Measurements from ENCODE around the gene PAM16.

PAM16 gene

DNA sequence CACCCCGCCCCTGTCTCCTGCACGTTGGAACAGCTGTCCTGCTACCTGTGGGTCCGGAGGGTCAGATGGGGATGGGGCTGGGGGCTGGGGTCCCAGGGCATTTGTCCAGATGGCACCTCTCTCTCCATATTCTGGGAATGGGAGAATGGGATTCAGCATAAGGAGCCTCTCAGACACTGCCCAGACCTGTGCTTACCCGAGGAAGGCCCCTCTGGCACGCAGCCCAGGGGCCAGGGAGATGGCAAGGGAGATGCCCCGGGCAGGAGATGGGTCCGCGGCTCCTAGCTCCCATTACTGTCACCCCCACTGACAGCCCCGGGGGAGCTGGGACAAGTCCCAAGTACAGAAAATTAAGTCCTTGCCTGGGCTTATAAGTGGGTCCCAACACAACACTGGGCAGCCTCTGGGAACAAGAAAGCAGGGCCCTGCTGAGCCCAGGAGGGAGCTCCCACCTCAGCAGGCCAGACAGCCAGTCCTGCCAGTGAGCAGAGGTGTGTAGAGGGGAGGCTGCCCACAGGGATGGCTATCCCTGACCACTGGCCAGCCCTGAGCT is 22.3 kb upstream of the PAM16 start:
- H3K79me2 ChIP-seq (ENCODE audit: control insufficient read depth, low read length), result no peaks in the 10 kb centered on the region
- H3K27ac ChIP-seq (ENCODE audit: low read depth, low read length), result no peak overlapping the region
- H4K20me1 ChIP-seq (ENCODE audit: control insufficient read depth, insufficient read depth, low read depth, low read length), result peaks cover 19% of the 10 kb centered on the region
- H3K36me3 ChIP-seq (ENCODE audit: control insufficient read depth, low read length), result no peaks in the 10 kb centered on the region
- peaks cover 5% of the 10 kb centered on the region for H3K27me3 ChIP-seq (ENCODE audit: control insufficient read depth, low read length)
- no peaks in the 10 kb centered on the region for H3F3A ChIP-seq (ENCODE audit: control insufficient read depth, insufficient read depth)
- no peaks in the 10 kb centered on the region for H3K9me2 ChIP-seq (replicated peaks; ENCODE audit: control insufficient read depth, low read length)
- H3K9me3 ChIP-seq (ENCODE audit: control insufficient read depth, insufficient read depth, low read length), result no peaks in the 10 kb centered on the region
- H3K4me2 ChIP-seq (ENCODE audit: low read length), result peak overlapping the region; percentile 60
- peaks cover 35% of the 10 kb centered on the region for H3K4me1 ChIP-seq (ENCODE audit: control insufficient read depth, low read length)
- TF ChIP-seq, protein P1, sequence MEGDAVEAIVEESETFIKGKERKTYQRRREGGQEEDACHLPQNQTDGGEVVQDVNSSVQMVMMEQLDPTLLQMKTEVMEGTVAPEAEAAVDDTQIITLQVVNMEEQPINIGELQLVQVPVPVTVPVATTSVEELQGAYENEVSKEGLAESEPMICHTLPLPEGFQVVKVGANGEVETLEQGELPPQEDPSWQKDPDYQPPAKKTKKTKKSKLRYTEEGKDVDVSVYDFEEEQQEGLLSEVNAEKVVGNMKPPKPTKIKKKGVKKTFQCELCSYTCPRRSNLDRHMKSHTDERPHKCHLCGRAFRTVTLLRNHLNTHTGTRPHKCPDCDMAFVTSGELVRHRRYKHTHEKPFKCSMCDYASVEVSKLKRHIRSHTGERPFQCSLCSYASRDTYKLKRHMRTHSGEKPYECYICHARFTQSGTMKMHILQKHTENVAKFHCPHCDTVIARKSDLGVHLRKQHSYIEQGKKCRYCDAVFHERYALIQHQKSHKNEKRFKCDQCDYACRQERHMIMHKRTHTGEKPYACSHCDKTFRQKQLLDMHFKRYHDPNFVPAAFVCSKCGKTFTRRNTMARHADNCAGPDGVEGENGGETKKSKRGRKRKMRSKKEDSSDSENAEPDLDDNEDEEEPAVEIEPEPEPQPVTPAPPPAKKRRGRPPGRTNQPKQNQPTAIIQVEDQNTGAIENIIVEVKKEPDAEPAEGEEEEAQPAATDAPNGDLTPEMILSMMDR (IDR thresholded peaks at IDR 0.05; ENCODE audit: low read depth, low read length, poor library complexity, severe bottlenecking), result no peak
- TF ChIP-seq EZH2phosphoT487 (IDR thresholded peaks at IDR 0.05; ENCODE audit: borderline replicate concordance, low read length), result no peak
- H3K4me3 ChIP-seq (ENCODE audit: low read length), result no peak overlapping the region

DNA sequence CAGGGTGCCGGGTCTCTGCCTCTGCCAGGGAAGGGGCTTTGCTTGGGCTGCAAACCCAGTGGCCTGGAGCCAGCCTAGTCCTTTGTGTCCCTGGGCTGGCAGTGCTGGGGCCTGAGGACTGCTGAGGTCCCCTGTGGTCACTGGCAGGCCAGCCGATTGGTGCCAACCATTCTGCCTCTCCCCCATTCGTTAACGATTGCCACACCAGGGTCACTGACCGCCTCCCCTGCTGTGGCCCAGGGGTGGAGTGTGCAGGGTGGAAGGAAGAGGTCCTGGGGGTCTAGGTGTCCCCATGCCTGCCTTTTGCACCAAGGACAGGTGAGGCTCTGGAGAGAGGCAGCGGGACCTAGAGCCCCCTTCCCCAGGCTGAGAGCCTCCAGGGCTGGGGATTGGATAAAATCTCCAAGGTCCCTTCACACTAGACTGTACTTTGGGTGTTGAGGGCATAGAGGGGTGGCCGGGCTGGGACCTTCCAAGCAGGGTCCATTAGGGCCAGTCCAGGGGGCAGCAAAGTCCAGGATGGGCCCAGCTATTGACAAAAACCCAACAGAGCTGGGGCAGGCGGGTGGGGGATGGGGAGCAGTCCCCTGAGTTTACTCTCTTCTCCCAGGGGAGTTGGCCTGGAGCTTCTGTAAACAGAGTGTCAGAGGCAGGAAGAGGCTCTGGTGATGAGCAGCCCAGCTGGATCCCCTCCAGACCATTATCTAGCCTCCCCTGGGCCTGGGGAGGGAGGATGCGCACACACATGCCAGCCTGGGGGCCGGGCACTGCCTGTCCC is 21.6 kb upstream of the PAM16 start:
- H3K79me2 ChIP-seq (ENCODE audit: control insufficient read depth, low read length), result no peaks in the 10 kb centered on the region
- no peak overlapping the region for H3K27ac ChIP-seq (ENCODE audit: low read depth, low read length)
- peaks cover 5% of the 10 kb centered on the region for H3K27me3 ChIP-seq (ENCODE audit: control insufficient read depth, low read length)
- peaks cover 35% of the 10 kb centered on the region for H3K4me1 ChIP-seq (ENCODE audit: control insufficient read depth, low read length)
- H4K20me1 ChIP-seq (ENCODE audit: control insufficient read depth, insufficient read depth, low read depth, low read length), result peaks cover 19% of the 10 kb centered on the region
- peak overlapping the region; percentile 60 for H3K4me2 ChIP-seq (ENCODE audit: low read length)
- H3F3A ChIP-seq (ENCODE audit: control insufficient read depth, insufficient read depth), result no peaks in the 10 kb centered on the region
- peak overlapping the region; percentile 56 for H3K4me3 ChIP-seq (ENCODE audit: low read length)
- no peaks in the 10 kb centered on the region for H3K9me3 ChIP-seq (ENCODE audit: control insufficient read depth, insufficient read depth, low read length)
- no peaks in the 10 kb centered on the region for H3K36me3 ChIP-seq (ENCODE audit: control insufficient read depth, low read length)
- H3K9me2 ChIP-seq (replicated peaks; ENCODE audit: control insufficient read depth, low read length), result no peaks in the 10 kb centered on the region
- TF ChIP-seq EZH2phosphoT487 (IDR thresholded peaks at IDR 0.05; ENCODE audit: borderline replicate concordance, low read length), result no peak
- TF ChIP-seq, protein P1 (IDR thresholded peaks at IDR 0.05; ENCODE audit: low read depth, low read length, poor library complexity, severe bottlenecking), result no peak

DNA sequence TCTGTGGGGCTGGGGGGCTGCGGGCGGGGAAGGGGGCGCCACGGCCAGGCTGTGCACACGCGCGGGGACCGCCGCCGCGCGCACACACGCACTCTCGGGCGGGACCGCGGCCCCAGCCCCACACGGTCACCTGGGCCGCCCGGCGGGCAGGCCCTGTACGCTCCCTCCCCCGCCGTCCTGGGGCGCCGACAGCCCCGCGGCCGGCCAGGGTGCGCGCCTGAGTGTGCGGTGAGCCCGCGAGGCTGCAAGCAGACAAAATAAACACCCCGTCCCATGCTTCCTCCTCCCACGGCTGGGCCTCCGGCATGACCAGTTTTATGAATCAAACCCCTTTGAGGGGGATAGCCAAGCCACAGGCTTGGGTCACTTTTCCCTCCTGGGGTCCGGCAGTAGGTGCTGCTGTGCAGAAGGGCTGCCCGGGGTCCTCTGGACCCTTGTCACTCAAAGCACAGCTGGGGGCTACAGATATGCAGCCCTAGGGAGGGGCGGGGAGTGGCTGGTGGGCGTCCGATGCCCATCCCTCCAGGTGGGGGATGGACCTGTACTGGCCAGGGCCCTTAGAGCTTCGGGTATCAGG is 21.0 kb upstream of the PAM16 start:
- peaks cover 19% of the 10 kb centered on the region for H4K20me1 ChIP-seq (ENCODE audit: control insufficient read depth, insufficient read depth, low read depth, low read length)
- no peaks in the 10 kb centered on the region for H3F3A ChIP-seq (ENCODE audit: control insufficient read depth, insufficient read depth)
- peaks cover 35% of the 10 kb centered on the region for H3K4me1 ChIP-seq (ENCODE audit: control insufficient read depth, low read length)
- no peak for TF ChIP-seq EZH2phosphoT487 (IDR thresholded peaks at IDR 0.05; ENCODE audit: borderline replicate concordance, low read length)
- TF ChIP-seq, protein P1 (IDR thresholded peaks at IDR 0.05; ENCODE audit: low read depth, low read length, poor library complexity, severe bottlenecking), result no peak
- no peaks in the 10 kb centered on the region for H3K79me2 ChIP-seq (ENCODE audit: control insufficient read depth, low read length)
- no peaks in the 10 kb centered on the region for H3K9me2 ChIP-seq (replicated peaks; ENCODE audit: control insufficient read depth, low read length)
- peaks cover 4% of the 10 kb centered on the region; the same call in 1 of the 2 replicates for H3K36me3 ChIP-seq (ENCODE audit: control insufficient read depth, low read length)
- H3K9me3 ChIP-seq (ENCODE audit: control insufficient read depth, insufficient read depth, low read length), result no peaks in the 10 kb centered on the region
- peaks cover 5% of the 10 kb centered on the region for H3K27me3 ChIP-seq (ENCODE audit: control insufficient read depth, low read length)
- H3K4me3 ChIP-seq (ENCODE audit: low read length), result peak overlapping the region; percentile 56
- H3K4me2 ChIP-seq (ENCODE audit: low read length), result peak overlapping the region; percentile 60
- H3K27ac ChIP-seq (ENCODE audit: low read depth, low read length), result no peak overlapping the region
